Body of pancreas (tissue), 4 donors: Measurements from ENCODE around the gene RARA.

Experiments used
- CTCF ChIP-seq, 7 experiments: fragments of 450-650 bp in 4 of 7; fragments of 200-600 bp in 3 of 7; sonication (generic) in 3 of 7; IDR thresholded peaks; one replicate each; pipeline ENCODE4 v1.5.1; 2016 to 2019; ENCODE audit warnings: antibody characterized with exemption in 7 of 7
- POLR2A ChIP-seq, 3 donors: fragments of 450-650 bp; IDR thresholded peaks; one replicate each; pipeline ENCODE4 v1.6.1; 2016; ENCODE audit warnings: antibody characterized with exemption in 3 of 3, mild to moderate bottlenecking in 2 of 3

- no peak for TF ChIP-seq POLR2A (IDR thresholded peaks at IDR 0.05)
- peak; percentile 79 to 95 (median 94) for TF ChIP-seq CTCF (IDR thresholded peaks at IDR 0.05)
Observed at GRCh38 chr17:40355123-40355803, 46.3 kb downstream of the RARA start.
